SU-DHL-6 (cell line): Measurements from ENCODE around the gene DDX54.

Experiments used
- H2AFZ ChIP-seq: fragments of 200-600 bp; sonication (generic); 2 replicates; pipeline ENCODE4 v1.6.1; 2014; ENCODE audit warnings: low read depth, mild to moderate bottlenecking, moderate library complexity, mixed read lengths, antibody characterized with exemption, low read length; ENCODE audit not compliant: severe bottlenecking
- H3F3A ChIP-seq: fragments of 200-600 bp; shearing (Covaris generic); 2 replicates; pipeline ENCODE4 v1.6.0; 2016; ENCODE audit warnings: antibody characterized with exemption, mild to moderate bottlenecking; ENCODE audit not compliant: insufficient read depth
- H3K27ac ChIP-seq: fragments of 200-600 bp; sonication (generic); 2 replicates; pipeline ENCODE4 v1.5.1; 2016; ENCODE audit warnings: low read depth, mild to moderate bottlenecking, low read length, moderate library complexity, mixed read lengths
- H3K27me3 ChIP-seq: fragments of 200-600 bp; sonication (generic), shearing (Covaris generic); 2 replicates; pipeline ENCODE4 v1.6.0; 2014; ENCODE audit warnings: mild to moderate bottlenecking, low read length
- H3K36me3 ChIP-seq: fragments of 200-600 bp; sonication (generic); 2 replicates; pipeline ENCODE4 v1.6.1; 2014; ENCODE audit warnings: mild to moderate bottlenecking, low read length, mixed read lengths
- H3K4me2 ChIP-seq: fragments of 300-600, 200-600 bp; shearing (Covaris generic), sonication (generic); 2 replicates; pipeline ENCODE4 v1.6.0; 2014; ENCODE audit warnings: low read length, low read depth, mild to moderate bottlenecking; ENCODE audit not compliant: poor library complexity, severe bottlenecking
- H3K4me3 ChIP-seq: fragments of 200-600 bp; sonication (generic); 2 replicates; pipeline ENCODE4 v1.5.1; 2014; ENCODE audit warnings: antibody characterized with exemption, low read length, mild to moderate bottlenecking, mixed read lengths; ENCODE audit not compliant: insufficient read depth, poor library complexity, severe bottlenecking
- H3K79me2 ChIP-seq: fragments of 200-600 bp; sonication (generic); 2 replicates; pipeline ENCODE4 v1.6.1; 2014; ENCODE audit warnings: mild to moderate bottlenecking, low read length, moderate library complexity; ENCODE audit not compliant: insufficient read depth
- H3K9ac ChIP-seq: fragments of 200-600 bp; sonication (generic); 2 replicates; pipeline ENCODE4 v1.7.0; 2014; ENCODE audit warnings: mild to moderate bottlenecking, low read length
- H3K9me2 ChIP-seq: fragments of 200-600 bp; sonication (generic); replicated peaks from 2 replicates; pipeline ENCODE4 v1.6.1; 2014; ENCODE audit warnings: low read length; ENCODE audit not compliant: insufficient read depth
- H3K9me3 ChIP-seq: fragments of 200-600 bp; sonication (generic); 2 replicates; pipeline ENCODE4 v1.6.1; 2014; ENCODE audit warnings: low read length, mixed read lengths; ENCODE audit not compliant: insufficient read depth
- H4K20me1 ChIP-seq: fragments of 200-600 bp; sonication (generic); 2 replicates; pipeline ENCODE4 v1.6.1; 2014; ENCODE audit warnings: low read depth, mild to moderate bottlenecking, antibody characterized with exemption, low read length, moderate library complexity, mixed read lengths
- EZH2phosphoT487 ChIP-seq: fragments of 200-600 bp; sonication (generic), shearing (Covaris generic); conservative IDR thresholded peaks from 2 replicates; pipeline ENCODE4 v1.6.1; 2018; ENCODE audit warnings: mild to moderate bottlenecking, antibody characterized with exemption, low read length, moderate library complexity, mixed read lengths
- TF ChIP-seq, protein P1 (sequence below): fragments of 200-600 bp; sonication (generic); IDR thresholded peaks from one replicate; pipeline ENCODE4 v1.5.1; 2017; ENCODE audit warnings: antibody characterized with exemption, mild to moderate bottlenecking, low read length, moderate library complexity; ENCODE audit not compliant: insufficient read depth, poor library complexity, severe bottlenecking

Gene DDX54

DNA sequence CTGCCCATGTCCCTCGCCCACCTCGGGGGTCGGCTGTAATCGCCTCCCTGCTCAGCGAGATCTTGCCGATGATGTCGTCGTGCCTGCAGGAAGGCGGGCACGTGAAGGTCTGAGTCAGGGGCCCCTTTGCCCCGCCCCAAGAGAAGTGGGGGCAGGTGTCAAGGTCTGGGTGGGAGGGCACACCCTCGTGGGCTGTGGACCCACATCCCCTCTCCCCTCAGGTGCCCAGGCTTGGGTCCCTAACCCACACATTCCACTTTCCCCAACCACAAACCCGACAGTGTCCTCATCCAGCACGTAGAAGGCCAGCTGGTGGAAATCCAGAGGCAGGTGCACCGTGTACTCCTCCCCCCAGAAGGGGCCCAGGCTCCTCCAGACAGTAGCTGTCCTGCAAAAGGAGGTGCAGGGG lies 57.5 kb downstream of the DDX54 start:
- Histone ChIP-seq H3F3A (peaks cover 32% of the 10 kb centered on the region), H3K36me3 (peaks cover 32% of the 10 kb centered on the region), H3K4me3 (no peak overlapping the region), H4K20me1 (peaks cover 4% of the 10 kb centered on the region; the same call in 1 of the 2 replicates), H3K9me2 (no peaks in the 10 kb centered on the region), H3K4me2 (no peak overlapping the region), H3K79me2 (peaks cover 29% of the 10 kb centered on the region), H3K27ac (no peak overlapping the region), H3K9me3 (no peaks in the 10 kb centered on the region), H3K9ac (no peak overlapping the region), H3K27me3 (no peaks in the 10 kb centered on the region), H2AFZ (no peak overlapping the region)
- no peak for TF ChIP-seq EZH2phosphoT487
- TF ChIP-seq, protein P1, sequence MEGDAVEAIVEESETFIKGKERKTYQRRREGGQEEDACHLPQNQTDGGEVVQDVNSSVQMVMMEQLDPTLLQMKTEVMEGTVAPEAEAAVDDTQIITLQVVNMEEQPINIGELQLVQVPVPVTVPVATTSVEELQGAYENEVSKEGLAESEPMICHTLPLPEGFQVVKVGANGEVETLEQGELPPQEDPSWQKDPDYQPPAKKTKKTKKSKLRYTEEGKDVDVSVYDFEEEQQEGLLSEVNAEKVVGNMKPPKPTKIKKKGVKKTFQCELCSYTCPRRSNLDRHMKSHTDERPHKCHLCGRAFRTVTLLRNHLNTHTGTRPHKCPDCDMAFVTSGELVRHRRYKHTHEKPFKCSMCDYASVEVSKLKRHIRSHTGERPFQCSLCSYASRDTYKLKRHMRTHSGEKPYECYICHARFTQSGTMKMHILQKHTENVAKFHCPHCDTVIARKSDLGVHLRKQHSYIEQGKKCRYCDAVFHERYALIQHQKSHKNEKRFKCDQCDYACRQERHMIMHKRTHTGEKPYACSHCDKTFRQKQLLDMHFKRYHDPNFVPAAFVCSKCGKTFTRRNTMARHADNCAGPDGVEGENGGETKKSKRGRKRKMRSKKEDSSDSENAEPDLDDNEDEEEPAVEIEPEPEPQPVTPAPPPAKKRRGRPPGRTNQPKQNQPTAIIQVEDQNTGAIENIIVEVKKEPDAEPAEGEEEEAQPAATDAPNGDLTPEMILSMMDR, result no peak

DNA sequence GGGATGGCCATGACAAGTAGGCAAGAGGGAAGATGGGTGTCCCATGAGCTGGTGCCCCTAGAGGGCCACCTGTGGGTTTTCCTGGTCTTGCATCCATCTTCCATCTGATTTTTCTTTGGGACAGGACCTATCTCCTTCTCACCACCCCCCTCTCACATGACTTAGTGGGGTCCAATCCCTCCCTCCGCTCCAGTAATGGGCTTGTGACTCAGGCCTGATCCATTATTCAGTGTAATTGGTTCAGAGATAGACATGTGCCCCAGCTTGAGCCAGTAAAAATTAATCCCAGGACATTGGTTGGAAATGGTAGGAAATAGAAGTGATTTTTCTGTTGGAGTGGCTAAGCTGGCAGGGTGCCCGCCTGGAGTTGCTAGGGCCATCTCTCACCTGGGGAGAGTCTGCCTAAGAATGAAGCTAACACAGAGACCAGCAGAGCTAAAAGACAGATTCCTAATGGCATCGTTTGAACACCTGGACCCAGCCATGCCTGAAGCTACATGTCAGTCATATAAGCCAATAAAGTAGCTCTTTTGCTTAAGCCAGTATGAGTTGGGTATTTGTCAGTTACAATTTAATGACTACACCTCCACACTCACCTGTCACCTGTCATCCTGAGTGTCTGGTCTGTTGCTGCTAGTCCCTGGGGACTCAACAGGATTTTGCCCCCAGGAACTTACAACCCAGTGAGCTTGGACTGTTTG lies 64.5 kb downstream of the DDX54 start:
- Histone ChIP-seq H4K20me1 (no peaks in the 10 kb centered on the region), H3K4me2 (peak overlapping the region; percentile 23), H3K4me3 (no peak overlapping the region), H3K9me3 (no peaks in the 10 kb centered on the region), H3K27me3 (no peaks in the 10 kb centered on the region), H2AFZ (no peak overlapping the region), H3K9ac (no peak overlapping the region), H3K9me2 (no peaks in the 10 kb centered on the region), H3F3A (peaks cover 12% of the 10 kb centered on the region), H3K36me3 (peaks cover 32% of the 10 kb centered on the region), H3K27ac (peak overlapping the region; percentile 54), H3K79me2 (no peaks in the 10 kb centered on the region)
- TF ChIP-seq, protein P1, result no peak
- TF ChIP-seq EZH2phosphoT487, result no peak

DNA sequence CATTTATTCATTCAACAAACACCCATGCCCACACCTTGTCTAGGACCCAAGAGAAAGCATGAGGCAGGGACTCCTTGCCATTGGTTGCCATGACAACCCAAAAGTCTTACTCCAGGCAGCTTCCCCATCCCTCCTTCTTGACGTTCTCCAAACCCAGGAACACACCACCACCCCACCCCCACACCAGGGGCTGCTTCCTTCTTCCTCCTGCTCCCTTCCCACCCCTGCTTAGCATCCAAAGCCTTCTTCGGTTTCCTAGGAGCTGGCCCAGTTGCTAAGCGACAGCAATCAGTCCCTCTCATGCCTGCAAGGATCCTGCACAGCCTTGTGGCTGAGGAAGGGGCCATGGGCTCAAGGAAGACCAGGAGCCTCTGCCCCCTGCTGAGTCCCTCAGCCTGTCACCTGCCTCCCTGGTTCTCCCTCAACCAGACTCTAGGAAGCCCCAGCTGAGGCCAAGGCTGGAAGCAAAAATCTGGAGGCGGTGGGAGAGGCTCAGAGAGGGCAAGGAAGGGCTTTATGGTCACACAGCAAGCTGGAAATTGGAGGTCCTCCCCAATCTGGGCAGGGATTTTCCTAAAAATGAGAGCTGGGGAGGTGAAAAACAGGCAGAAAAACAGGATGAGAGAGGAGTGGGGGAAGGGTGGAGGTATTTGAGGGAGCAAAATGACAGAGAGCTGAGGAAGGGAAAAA lies 65.2 kb downstream of the DDX54 start:
- Histone ChIP-seq H3K27ac (peak overlapping the region; percentile 54; the same call in 1 of the 2 replicates), H3K36me3 (peaks cover 25% of the 10 kb centered on the region), H3K4me3 (no peak overlapping the region), H3K27me3 (no peaks in the 10 kb centered on the region), H3K9me2 (no peaks in the 10 kb centered on the region), H2AFZ (no peak overlapping the region), H3K4me2 (no peak overlapping the region), H3F3A (peaks cover 12% of the 10 kb centered on the region), H4K20me1 (no peaks in the 10 kb centered on the region), H3K79me2 (no peaks in the 10 kb centered on the region), H3K9me3 (no peaks in the 10 kb centered on the region), H3K9ac (no peak overlapping the region)
- TF ChIP-seq, protein P1, result no peak
- no peak for TF ChIP-seq EZH2phosphoT487
